DOHH2 (cell line): ENCODE measurements around the gene TMEM139.
A peak's percentile ranks its signal among the peaks of the same experiment; 100 is the strongest.

ENCODE experiments used
- H3F3A ChIP-seq: fragments of 200-600 bp; sonication (generic), shearing (Covaris generic); 2 replicates; pipeline ENCODE4 v1.6.0; 2016; ENCODE audit warnings: antibody characterized with exemption, mild to moderate bottlenecking; ENCODE audit not compliant: control insufficient read depth, insufficient read depth
- H3K27ac ChIP-seq: fragments of 200-600 bp; sonication (generic); 2 replicates; pipeline ENCODE4 v1.5.1; 2014; ENCODE audit warnings: low read depth, mild to moderate bottlenecking, low read length, moderate library complexity
- H3K27me3 ChIP-seq: fragments of 200-600 bp; sonication (generic); 2 replicates; pipeline ENCODE4 v1.6.1; 2014; ENCODE audit warnings: mild to moderate bottlenecking, low read length, mixed read lengths; ENCODE audit not compliant: control insufficient read depth
- H3K36me3 ChIP-seq: fragments of 200-600 bp; sonication (generic); 2 replicates; pipeline ENCODE4 v1.6.1; 2014; ENCODE audit warnings: mild to moderate bottlenecking, low read length, moderate library complexity, mixed read lengths; ENCODE audit not compliant: control insufficient read depth
- H3K4me1 ChIP-seq: fragments of 200-600 bp; sonication (generic); 2 replicates; pipeline ENCODE4 v1.6.1; 2014; ENCODE audit warnings: mild to moderate bottlenecking, low read length, mixed read lengths; ENCODE audit not compliant: control insufficient read depth
- H3K4me2 ChIP-seq: fragments of 200-600 bp; sonication (generic); 2 replicates; pipeline ENCODE4 v1.6.0; 2014; ENCODE audit warnings: mild to moderate bottlenecking, low read length, moderate library complexity
- H3K4me3 ChIP-seq: fragments of 200-600 bp; sonication (generic); 2 replicates; pipeline ENCODE4 v1.5.1; 2014; ENCODE audit warnings: mild to moderate bottlenecking, low read length, mixed read lengths
- H3K79me2 ChIP-seq: fragments of 200-600 bp; sonication (generic); 2 replicates; pipeline ENCODE4 v1.6.1; 2014; ENCODE audit warnings: mild to moderate bottlenecking, low read length, mixed read lengths; ENCODE audit not compliant: control insufficient read depth
- H3K9me2 ChIP-seq: fragments of 200-600 bp; sonication (generic); replicated peaks from 2 replicates; pipeline ENCODE4 v1.6.1; 2014; ENCODE audit warnings: mild to moderate bottlenecking, low read length, mixed read lengths; ENCODE audit not compliant: control insufficient read depth
- H3K9me3 ChIP-seq: fragments of 200-600 bp; sonication (generic); 2 replicates; pipeline ENCODE4 v1.6.1; 2014; ENCODE audit warnings: antibody characterized with exemption, low read length, mixed read lengths; ENCODE audit not compliant: control insufficient read depth, insufficient read depth
- H4K20me1 ChIP-seq: fragments of 200-600 bp; sonication (generic); 2 replicates; pipeline ENCODE4 v1.6.0; 2014; ENCODE audit warnings: low read depth, mild to moderate bottlenecking, antibody characterized with exemption, low read length, moderate library complexity; ENCODE audit not compliant: control insufficient read depth, insufficient read depth
- EZH2phosphoT487 ChIP-seq: fragments of 200-600 bp; sonication (generic); IDR thresholded peaks from 2 replicates; pipeline ENCODE4 v1.6.1; 2017; ENCODE audit warnings: borderline replicate concordance, mild to moderate bottlenecking, antibody characterized with exemption, low read length, moderate library complexity, mixed read lengths
- TF ChIP-seq, protein P1 (sequence below): fragments of 200-600 bp; sonication (generic); IDR thresholded peaks from one replicate; pipeline ENCODE4 v1.5.1; 2014; ENCODE audit warnings: antibody characterized with exemption, mild to moderate bottlenecking, low read depth, low read length; ENCODE audit not compliant: poor library complexity, severe bottlenecking

The TMEM139 gene

DNA sequence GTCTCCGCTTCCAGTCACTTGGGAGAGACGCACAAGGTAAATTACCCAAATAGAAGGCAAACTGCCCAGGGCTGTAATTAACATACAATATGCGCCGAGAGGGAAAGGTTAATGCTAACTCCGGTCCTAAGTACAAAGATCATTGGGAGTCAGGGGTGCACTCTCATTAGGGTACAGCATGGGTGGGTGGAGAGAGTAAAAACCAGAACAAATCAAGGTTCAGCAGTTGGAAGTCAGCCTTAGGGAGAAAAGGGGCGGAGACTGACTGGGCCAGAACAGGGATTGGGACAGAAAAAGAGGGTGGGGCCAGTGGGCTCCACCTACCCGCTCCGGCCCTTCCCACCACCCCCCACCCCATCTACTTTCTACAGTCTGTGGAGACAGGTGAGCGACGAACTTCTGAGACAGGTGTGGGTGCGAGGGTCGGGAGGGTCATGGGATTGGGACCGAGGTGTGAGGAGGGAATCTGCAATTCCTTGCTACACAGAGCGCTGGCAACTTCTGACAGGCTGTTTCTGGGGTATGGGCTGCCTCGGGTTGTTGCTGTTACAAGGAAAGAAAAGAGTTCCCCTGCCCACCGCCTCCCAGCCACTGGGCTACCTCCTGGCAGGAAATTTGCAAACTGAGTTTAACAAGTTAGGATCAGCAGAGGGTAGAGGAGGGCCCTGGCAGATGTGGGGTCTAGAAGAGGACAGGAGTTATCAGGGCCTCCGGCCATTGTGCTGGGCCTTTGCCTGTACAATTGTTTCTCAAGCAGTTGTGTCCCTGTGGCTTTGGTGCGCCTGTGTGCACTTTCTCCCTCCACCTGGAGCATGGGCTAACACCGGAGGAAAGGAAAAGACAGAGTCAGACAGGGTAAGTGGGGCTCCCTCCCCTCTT is at the start of gene TMEM139:
TSS of gene TMEM139 (plus strand) at position 368 of the 879 bp plus-strand sequence. CDS start 1,000 bp downstream, outside the sequence.
- Histone ChIP-seq H3K27ac (peak within 1 kb of the TSS; percentile 51), H3K4me2 (peak within 1 kb of the TSS; percentile 86), H3K4me1 (peaks cover 37% of the 10 kb centered on the region), H3K79me2 (peaks cover 16% of the 10 kb centered on the region), H3K36me3 (peaks cover 20% of the 10 kb centered on the region), H3K9me3 (peaks cover 7% of the 10 kb centered on the region), H3K4me3 (peak within 1 kb of the TSS; percentile 67), H3K9me2 (no peaks in the 10 kb centered on the region), H3F3A (0 out of 2 replicates have a peak, but pooled peaks cover 5% of the 10 kb centered on the region), H4K20me1 (peaks cover 10% of the 10 kb centered on the region; the same call in 1 of the 2 replicates), H3K27me3 (no peaks in the 10 kb centered on the region)
- TF ChIP-seq, protein P1, sequence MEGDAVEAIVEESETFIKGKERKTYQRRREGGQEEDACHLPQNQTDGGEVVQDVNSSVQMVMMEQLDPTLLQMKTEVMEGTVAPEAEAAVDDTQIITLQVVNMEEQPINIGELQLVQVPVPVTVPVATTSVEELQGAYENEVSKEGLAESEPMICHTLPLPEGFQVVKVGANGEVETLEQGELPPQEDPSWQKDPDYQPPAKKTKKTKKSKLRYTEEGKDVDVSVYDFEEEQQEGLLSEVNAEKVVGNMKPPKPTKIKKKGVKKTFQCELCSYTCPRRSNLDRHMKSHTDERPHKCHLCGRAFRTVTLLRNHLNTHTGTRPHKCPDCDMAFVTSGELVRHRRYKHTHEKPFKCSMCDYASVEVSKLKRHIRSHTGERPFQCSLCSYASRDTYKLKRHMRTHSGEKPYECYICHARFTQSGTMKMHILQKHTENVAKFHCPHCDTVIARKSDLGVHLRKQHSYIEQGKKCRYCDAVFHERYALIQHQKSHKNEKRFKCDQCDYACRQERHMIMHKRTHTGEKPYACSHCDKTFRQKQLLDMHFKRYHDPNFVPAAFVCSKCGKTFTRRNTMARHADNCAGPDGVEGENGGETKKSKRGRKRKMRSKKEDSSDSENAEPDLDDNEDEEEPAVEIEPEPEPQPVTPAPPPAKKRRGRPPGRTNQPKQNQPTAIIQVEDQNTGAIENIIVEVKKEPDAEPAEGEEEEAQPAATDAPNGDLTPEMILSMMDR: no peak
- no peak for TF ChIP-seq EZH2phosphoT487

GRCh38 chr7:143235561-143235960 is 49.2 kb upstream of the TMEM139 start:
- no peaks in the 10 kb centered on the region for H3K36me3 ChIP-seq
- no peaks in the 10 kb centered on the region for H3K79me2 ChIP-seq
- peaks cover 9% of the 10 kb centered on the region for H3K9me3 ChIP-seq
- no peaks in the 10 kb centered on the region for H3F3A ChIP-seq
- H3K4me2 ChIP-seq: no peak overlapping the region
- no peaks in the 10 kb centered on the region for H4K20me1 ChIP-seq
- no peaks in the 10 kb centered on the region for H3K9me2 ChIP-seq
- TF ChIP-seq EZH2phosphoT487: no peak
- TF ChIP-seq, protein P1: no peak
- peaks cover 19% of the 10 kb centered on the region for H3K27me3 ChIP-seq
- H3K27ac ChIP-seq: no peak overlapping the region
- no peak overlapping the region for H3K4me3 ChIP-seq
- H3K4me1 ChIP-seq: peaks cover 4% of the 10 kb centered on the region; the same call in 1 of the 2 replicates

DNA sequence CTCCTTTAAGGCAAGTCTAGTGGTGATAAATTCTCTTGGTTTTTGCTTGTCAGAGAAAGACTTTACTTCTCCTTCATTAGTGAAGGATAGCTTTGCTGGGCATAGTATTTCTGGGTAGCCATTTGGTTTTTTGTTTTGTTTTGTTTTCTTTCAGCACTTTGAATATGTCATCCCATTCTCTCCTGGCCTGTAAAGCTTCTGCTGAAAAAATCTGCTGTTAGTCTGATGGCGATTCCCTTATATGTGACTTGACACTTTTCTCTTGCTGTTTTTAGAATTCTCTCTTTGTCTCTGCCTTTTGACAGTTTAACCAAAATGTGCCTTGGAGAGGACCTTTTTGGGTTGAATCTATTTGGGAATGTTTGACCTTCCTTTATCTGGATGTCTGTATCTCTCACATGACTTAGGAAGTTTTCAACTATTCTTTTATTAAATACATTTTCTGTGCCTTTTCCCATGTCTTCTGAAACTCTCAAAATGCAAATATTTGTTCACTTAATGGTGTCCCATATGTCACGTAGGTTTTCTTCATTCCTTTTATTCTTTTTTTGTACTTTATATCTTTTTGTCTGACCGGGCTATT is 48.3 kb upstream of the TMEM139 start:
- Histone ChIP-seq H3K27ac (no peak overlapping the region), H3F3A (no peaks in the 10 kb centered on the region), H3K27me3 (peaks cover 15% of the 10 kb centered on the region), H3K4me1 (peaks cover 8% of the 10 kb centered on the region), H3K9me3 (peaks cover 9% of the 10 kb centered on the region), H4K20me1 (no peaks in the 10 kb centered on the region), H3K79me2 (no peaks in the 10 kb centered on the region), H3K4me2 (no peak overlapping the region), H3K4me3 (no peak overlapping the region), H3K36me3 (no peaks in the 10 kb centered on the region), H3K9me2 (no peaks in the 10 kb centered on the region)
- TF ChIP-seq EZH2phosphoT487: no peak
- TF ChIP-seq, protein P1: no peak
